ENCODE results near the gene RPLP2.

Gene RPLP2

GRCh38 chr11:856397-856796, 46.6 kb downstream of the RPLP2 start:
- in situ Hi-C loops (cut with MboI; ENCODE audit: low pct_unique_long_range_greater_than_20kb, low sequenced_read_pairs, unreplicated experiment) = no loop called here
- TF ChIP-seq CTCF (IDR thresholded peaks at IDR 0.05; ENCODE audit: extremely low read depth, insufficient read depth, missing control alignments) = no peak
- no peak for DNase-seq (ENCODE audit: low spot score)

GRCh38 chr11:858053-858761, 48.4 kb downstream of the RPLP2 start:
- no peak for DNase-seq (ENCODE audit: low spot score)
- no peak for TF ChIP-seq CTCF (IDR thresholded peaks at IDR 0.05; ENCODE audit: extremely low read depth, insufficient read depth, missing control alignments)
- in situ Hi-C loops (cut with MboI; ENCODE audit: low pct_unique_long_range_greater_than_20kb, low sequenced_read_pairs, unreplicated experiment) = no loop called here

GRCh38 chr11:858762-859339, 49.1 kb downstream of the RPLP2 start:
- TF ChIP-seq CTCF (IDR thresholded peaks at IDR 0.05; ENCODE audit: extremely low read depth, insufficient read depth, missing control alignments) = no peak
- DNase-seq (ENCODE audit: low spot score) = no peak
- in situ Hi-C loops (cut with MboI; ENCODE audit: low pct_unique_long_range_greater_than_20kb, low sequenced_read_pairs, unreplicated experiment) = no loop called here

GRCh38 chr11:859394-860131, 49.8 kb downstream of the RPLP2 start:
- no peak for DNase-seq (ENCODE audit: low spot score)
- no peak for TF ChIP-seq CTCF (IDR thresholded peaks at IDR 0.05; ENCODE audit: extremely low read depth, insufficient read depth, missing control alignments)
- in situ Hi-C loops (cut with MboI; ENCODE audit: low pct_unique_long_range_greater_than_20kb, low sequenced_read_pairs, unreplicated experiment) = no loop called here

- in situ Hi-C loops (cut with MboI; ENCODE audit: low pct_unique_long_range_greater_than_20kb, low sequenced_read_pairs, unreplicated experiment) = no loop called here
- TF ChIP-seq CTCF (IDR thresholded peaks at IDR 0.05; ENCODE audit: extremely low read depth, insufficient read depth, missing control alignments) = no peak
- no peak for DNase-seq (ENCODE audit: low spot score)
Measured at GRCh38 chr11:860234-861104, 50.7 kb downstream of the RPLP2 start.

- in situ Hi-C loops (cut with MboI; ENCODE audit: low pct_unique_long_range_greater_than_20kb, low sequenced_read_pairs, unreplicated experiment) = no loop called here
- no peak for DNase-seq (ENCODE audit: low spot score)
- TF ChIP-seq CTCF (IDR thresholded peaks at IDR 0.05; ENCODE audit: extremely low read depth, insufficient read depth, missing control alignments) = no peak
Measured at GRCh38 chr11:861105-861479, 51.3 kb downstream of the RPLP2 start.

Measured in GM13977 (cell line).